H1 (cell line): ENCODE results near the gene SVIL. TPM values are rescaled to one million over a fixed set of nuclear protein-coding genes. Genes with fewer than 3 reads are reported as not detected.

Experiments
- CBX5 ChIP-seq: fragments of 300-800, 300-1000 bp; sonication (generic); IDR thresholded peaks from 2 replicates; pipeline ENCODE4 v1.7.1; 2016; ENCODE audit warnings: antibody characterized with exemption, low read length, low read depth
- CTBP2 ChIP-seq: IDR thresholded peaks from 2 replicates; pipeline ENCODE4 v1.7.0; 2011; ENCODE audit warnings: borderline replicate concordance, mild to moderate bottlenecking, moderate library complexity, mixed read lengths, low read length; ENCODE audit not compliant: insufficient read depth, insufficient read length
- RAD21 ChIP-seq, 2 experiments: IDR thresholded peaks in 1 of 2; conservative IDR thresholded peaks in 1 of 2; 2 replicates each; pipeline ENCODE4 v1.6.1; 2011; ENCODE audit warnings: low read depth in 2 of 2, low read length in 2 of 2, improper control_type of control experiment in 1 of 2, inconsistent platforms in 1 of 2, mild to moderate bottlenecking in 1 of 2, moderate library complexity in 1 of 2
- polyA plus RNA-seq, 7 experiments: library from polyadenylated mRNA; depleted of rRNA in 3 of 7; stranded (reverse) in 5 of 7; unstranded in 2 of 7; fragments of >200 nt in 5 of 7; fragments of 200-250 nt in 2 of 7; gene quantifications; 1 replicate in 5 of 7; 2 replicates in 1 of 7; 4 replicates in 1 of 7; pipeline versions ENCODE4 v1.2.1 to v1.2.3, GENCODE V29; 2011 to 2013; ENCODE audit warnings: missing spikeins in 2 of 7, mixed read lengths in 2 of 7
- total RNA-seq: library from RNA; stranded (reverse); fragmentation: NEBNext Ultra II Directional; extraction: Animal tissue kit (Norgen Biotek cat#: 25700); gene quantifications from 2 replicates; pipeline ENCODE4 v1.2.1, GENCODE V29; 2021
- TF ChIP-seq, protein P1 (sequence below): IDR thresholded peaks from 2 replicates; pipeline ENCODE4 v1.6.1; 2011; ENCODE audit warnings: low read length, improper control_type of control experiment

SVIL gene
- total and polyA plus RNA-seq, 2 of the 8 experiments (the other 6 are each of a cell fraction or from before 2014, with no cell fraction given), result 4.7 to 15.4 TPM

DNA sequence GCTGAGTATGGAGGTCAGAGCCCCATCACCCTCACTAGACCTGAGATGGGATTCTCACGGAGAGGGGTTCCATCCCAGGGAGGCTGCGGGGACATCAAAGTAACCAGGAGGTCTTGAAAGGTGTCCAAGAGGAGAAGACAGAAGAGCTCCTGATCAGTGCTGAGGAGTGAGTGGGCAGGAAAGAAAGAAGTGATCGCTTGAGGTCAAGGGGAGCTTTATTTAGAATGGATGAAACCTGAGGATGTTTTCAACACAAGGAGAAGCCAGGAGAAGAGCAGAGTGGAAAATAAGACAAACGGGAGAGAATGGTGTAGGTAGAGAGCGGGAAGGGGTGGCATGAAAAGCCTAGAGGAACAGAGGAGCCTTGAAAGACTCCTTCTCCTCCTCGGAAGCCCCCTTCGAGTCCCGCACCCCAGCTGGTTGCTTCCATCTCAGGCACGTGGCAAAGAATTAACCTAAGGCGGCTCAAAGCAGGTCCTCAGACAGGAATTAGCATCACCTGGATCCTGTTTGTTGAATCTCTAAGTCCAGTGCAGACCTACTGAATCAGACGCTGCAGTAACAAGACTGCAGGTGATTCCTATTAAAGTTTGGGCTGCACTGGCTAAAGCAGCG is 5.8 kb downstream of the SVIL start (continued):
- TF ChIP-seq CTBP2 (no peak), CBX5 (no peak), RAD21 (IDR thresholded peaks at IDR 0.05 in 1 of 2, conservative IDR thresholded peaks at IDR 0.05 in 1 of 2; ENCODE audit: low read depth in 2 of 2, low read length in 2 of 2) (no peak)
- TF ChIP-seq, protein P1, sequence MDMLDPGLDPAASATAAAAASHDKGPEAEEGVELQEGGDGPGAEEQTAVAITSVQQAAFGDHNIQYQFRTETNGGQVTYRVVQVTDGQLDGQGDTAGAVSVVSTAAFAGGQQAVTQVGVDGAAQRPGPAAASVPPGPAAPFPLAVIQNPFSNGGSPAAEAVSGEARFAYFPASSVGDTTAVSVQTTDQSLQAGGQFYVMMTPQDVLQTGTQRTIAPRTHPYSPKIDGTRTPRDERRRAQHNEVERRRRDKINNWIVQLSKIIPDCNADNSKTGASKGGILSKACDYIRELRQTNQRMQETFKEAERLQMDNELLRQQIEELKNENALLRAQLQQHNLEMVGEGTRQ, result no peak
